AG08395 (cell line): ENCODE results near the gene SPIRE1.
"Not testable (repeated sequence)": the region's sequence is repeated elsewhere in the genome, so short reads cannot be mapped to it uniquely, and the experiment has no call there.

Source experiments
- DNase-seq: peaks from one replicate; pipeline ENCODE4 v3.0.0; 2012; ENCODE audit warnings: mixed read lengths, low spot score

SPIRE1 gene

DNA sequence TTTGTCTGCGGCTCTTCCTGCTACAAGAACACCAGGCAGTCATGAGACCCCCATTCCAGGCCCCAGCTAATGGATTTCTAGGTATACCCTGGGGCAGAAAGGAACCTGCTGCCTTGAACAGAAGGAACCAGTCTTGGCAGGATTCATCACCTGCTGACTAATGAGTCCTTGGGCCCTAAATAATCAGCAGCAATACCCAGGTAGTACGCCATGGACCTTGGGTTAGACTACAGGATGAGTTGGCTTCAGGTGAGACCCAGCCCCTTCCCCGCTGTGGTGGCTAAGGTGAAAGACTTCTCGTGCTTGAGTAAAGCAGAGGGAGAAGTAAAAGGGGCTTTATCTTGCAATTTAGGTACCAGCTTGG lies 105.0 kb downstream of the SPIRE1 start:
- no peak for DNase-seq

DNA sequence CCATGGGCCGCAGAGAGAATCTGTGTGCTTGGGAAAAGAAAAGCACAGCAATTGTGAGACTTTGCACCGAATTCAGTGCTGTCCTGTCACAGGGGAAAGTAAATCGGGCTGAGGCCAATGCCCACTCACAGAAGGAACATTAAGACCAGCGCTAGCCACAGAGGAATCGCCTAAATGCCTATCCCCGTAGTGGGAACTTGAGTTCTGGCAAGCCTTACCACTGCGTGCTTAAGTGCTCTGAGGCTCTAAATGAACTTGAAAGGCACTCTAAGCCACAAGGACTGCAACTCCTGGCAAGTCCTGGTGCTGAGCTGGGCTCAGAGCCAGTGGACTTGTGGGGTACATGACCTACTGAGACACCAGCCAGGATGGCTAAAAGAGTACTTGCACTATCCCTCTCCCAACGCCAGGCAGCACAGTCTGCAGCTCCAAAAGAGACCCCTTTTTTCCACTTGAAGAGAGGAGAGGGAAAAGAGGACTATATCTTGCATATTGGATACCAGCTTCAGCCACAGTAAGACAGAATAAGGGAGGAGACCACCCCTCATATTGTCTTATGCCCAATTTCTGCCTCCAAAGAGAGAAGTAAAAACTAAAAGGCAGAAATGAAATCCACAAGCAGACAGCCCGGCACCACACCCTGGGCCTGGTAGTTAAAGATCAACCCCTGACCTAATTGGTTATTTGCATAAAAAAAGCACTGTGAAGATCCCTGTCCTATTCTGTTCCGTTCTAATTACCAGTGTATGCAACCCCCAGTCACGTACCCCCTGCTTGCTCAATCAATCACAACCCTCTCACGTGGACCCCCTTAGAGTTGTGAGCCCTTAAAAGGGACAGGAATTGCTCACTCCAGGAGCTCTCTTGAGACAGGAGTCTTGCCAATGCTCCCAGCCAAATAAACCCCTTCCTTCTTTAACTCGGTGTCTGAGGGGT lies 105.7 kb downstream of the SPIRE1 start:
- not testable (repeated sequence) for DNase-seq

GRCh38 chr18:12551466-12551865 lies 106.4 kb downstream of the SPIRE1 start:
- not testable (repeated sequence) for DNase-seq

DNA sequence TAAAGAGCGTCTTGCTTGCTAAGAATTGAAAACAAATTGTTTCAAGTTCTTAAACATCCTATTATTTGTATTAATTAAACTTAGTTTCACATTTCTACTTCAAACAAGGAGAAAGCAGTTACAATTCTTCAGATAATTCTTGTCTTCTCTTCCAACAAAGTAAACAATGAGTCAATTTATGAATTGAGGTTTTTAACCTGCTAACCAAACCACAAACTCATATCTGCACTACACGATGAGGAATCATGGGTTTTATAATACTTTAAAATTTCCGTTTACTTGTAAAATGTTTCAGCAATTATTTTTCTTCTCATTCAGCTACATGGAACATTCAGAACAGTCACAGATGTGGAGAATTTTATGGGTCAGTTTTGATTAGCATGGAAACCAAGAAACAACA lies 114.2 kb downstream of the SPIRE1 start:
- no peak for DNase-seq

DNA sequence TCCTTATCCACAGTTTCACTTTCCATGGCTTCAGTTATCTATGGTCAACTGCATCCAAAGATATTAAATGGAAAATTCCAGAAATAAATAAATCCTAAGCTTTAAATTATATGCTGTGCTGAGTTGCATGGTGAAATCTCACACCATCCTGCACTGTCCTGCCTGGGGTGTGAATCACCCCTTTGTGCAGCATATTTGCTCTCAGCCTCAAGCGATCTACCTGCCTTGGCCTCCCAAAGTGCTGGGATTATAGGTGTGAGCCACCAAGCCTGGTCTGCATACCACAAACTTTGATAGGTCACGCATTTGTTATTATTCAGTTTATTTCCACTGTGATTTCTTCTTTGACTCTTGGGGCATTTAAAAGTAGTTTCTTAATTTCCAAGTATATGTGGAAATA lies 117.2 kb downstream of the SPIRE1 start:
- DNase-seq: no peak

- not testable (repeated sequence) for DNase-seq
Measured at GRCh38 chr18:12539158-12539557, 118.7 kb downstream of the SPIRE1 start.

- no peak for DNase-seq
Measured at GRCh38 chr18:12534820-12535219, 123.1 kb downstream of the SPIRE1 start.

GRCh38 chr18:12532661-12533060 lies 125.2 kb downstream of the SPIRE1 start:
- DNase-seq: no peak

DNA sequence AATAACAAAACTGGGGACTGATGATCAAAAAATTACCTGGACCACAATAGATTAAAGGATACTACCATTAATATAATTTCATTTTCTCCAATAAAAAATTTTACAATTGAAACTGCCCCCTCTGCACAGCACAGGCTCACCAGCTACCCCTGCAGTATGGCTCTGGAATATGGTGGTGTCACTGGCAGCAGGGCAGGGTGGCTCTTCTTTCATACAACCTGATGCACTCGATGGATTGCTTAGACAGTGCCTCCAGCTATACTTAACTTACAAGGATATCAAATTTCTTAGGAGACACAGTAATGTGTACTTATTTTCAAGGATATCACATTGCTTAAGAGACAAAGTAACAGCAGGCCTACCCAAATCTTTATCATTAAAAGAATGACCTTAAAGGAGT lies 126.2 kb downstream of the SPIRE1 start:
- DNase-seq: no peak

- peak; percentile 15 for DNase-seq
Measured at GRCh38 chr18:12520442-12520992, 137.4 kb downstream of the SPIRE1 start.

GRCh38 chr18:12518832-12519531 lies 138.9 kb downstream of the SPIRE1 start:
- DNase-seq: no peak

DNA sequence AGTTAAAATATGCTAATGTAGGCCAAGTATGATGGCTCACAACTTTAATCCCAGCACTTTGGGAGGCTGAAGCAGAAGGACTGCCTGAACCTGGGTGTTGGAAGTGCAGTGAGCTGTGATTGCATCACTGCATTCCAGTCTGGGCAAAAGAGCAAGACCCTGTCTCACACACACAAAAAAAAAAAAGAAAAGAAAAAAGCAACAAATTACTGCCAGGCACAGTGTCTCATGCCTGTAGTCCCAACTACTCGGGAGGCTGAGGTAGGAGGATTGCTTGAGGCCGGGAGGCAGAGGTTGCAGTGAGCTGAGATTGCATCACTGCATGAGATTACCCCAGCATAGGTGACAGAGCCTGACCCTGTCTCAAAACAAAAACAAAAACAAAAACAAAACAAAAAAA lies 139.6 kb downstream of the SPIRE1 start:
- no peak for DNase-seq

GRCh38 chr18:12517142-12517825 lies 140.6 kb downstream of the SPIRE1 start:
- DNase-seq: no peak

GRCh38 chr18:12516049-12516630 lies 141.8 kb downstream of the SPIRE1 start:
- DNase-seq: no peak

GRCh38 chr18:12515550-12515949 lies 142.4 kb downstream of the SPIRE1 start:
- DNase-seq: no peak

DNA sequence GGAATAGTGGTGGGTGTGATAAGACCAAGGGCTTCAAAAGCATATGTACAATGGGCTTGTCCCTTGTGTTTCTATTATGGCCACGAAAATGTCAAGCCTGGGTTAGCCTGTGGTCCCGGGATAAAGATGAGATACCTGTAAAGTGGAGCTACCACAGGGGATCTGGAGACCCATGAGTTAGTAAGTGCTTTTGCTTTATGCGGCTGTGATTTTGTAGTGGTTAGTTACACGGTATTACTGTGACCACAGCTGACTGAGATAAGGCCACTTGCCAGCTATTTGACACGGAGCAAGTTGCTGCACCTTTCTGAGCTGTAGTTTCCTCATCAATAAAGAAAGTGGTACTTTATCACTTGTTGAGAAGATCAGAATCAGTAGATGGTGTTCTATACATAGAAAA lies 150.9 kb downstream of the SPIRE1 start:
- no peak for DNase-seq

GRCh38 chr18:12500986-12501385 lies 156.9 kb downstream of the SPIRE1 start:
- DNase-seq: no peak

DNA sequence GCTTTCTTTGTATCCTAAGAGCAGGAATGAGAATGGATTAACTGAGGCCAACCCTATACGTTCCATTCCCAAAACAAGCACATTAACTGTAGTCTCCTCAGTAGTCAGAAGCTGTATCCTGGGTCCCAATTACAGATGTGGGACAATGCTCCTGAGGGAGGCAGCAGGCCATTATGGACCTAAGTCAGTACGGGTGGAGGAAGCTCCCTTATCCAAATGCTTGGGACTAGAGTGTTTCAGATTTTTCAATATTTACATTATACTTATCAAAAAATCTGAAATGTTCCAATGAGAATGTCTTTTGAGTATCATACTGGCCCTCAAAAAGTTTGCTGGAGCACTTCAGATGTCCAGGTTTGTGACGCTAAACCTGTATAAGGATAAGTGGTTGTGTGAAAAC lies 160.1 kb downstream of the SPIRE1 start:
- no peak for DNase-seq

GRCh38 chr18:12497296-12497695 lies 160.6 kb downstream of the SPIRE1 start:
- no peak for DNase-seq

GRCh38 chr18:12492907-12493306 lies 165.0 kb downstream of the SPIRE1 start:
- DNase-seq: no peak

DNA sequence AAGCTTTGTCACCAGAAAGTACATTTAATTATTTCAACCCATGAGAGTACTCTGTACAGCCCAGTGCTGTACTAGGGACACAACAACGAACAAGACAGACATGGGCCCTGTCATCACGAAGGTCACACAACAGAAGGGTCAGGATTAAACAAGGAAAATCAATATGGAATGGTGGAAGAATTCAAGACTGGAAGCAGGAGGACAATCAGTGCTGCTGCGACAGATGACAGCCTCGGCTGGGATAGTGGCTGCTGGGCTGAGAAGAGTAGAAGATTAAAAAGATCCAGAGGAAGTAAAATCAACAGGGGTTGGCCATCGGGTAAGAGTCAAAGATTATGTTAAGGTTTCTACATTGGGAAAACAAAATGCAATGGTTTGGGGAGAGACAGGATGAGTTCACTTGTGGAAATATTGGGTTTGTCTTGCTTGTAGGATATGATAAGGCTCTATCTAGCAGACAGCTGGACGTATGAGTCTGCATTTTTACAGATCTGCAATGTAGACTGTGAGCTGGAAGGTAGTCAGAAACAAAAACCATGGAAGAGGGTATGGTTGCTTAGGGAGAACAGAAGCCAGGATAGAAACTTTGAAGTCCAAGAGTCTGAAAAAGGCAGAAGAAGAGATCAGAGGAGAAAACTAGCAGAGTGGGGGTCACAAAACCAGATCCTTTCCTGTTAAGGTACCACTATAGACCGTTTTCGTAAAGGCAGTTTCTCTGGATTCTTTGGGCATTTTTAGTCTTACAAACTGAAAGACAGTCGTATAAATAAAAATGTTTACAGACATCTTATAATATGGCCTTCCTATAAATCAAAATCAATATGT lies 166.1 kb downstream of the SPIRE1 start:
- no peak for DNase-seq
